ENCODE data around the gene SLC8A1. TPM values are rescaled to one million over a fixed set of nuclear protein-coding genes. Genes with fewer than 3 reads are reported as not detected.

SLC8A1 gene
- total RNA-seq, 3 donors from 2014 or later: 8.2 to 14.2 (median 12.2) TPM

- Histone ChIP-seq H3K36me3 (no peaks in the 10 kb centered on the region), H3K27me3 (no peaks in the 10 kb centered on the region), H3K4me1 (no peaks in the 10 kb centered on the region), H3K27ac (no peak overlapping the region), H3K4me3 (no peak overlapping the region), H3K9me3 (no peaks in the 10 kb centered on the region)
- DNase-seq (ENCODE audit: low spot score in 2 of 2): no peak
- TF ChIP-seq POLR2A (IDR thresholded peaks at IDR 0.05) (no peak), POLR2AphosphoS5 (IDR thresholded peaks at IDR 0.05) (no peak)
- TF ChIP-seq, protein P1, sequence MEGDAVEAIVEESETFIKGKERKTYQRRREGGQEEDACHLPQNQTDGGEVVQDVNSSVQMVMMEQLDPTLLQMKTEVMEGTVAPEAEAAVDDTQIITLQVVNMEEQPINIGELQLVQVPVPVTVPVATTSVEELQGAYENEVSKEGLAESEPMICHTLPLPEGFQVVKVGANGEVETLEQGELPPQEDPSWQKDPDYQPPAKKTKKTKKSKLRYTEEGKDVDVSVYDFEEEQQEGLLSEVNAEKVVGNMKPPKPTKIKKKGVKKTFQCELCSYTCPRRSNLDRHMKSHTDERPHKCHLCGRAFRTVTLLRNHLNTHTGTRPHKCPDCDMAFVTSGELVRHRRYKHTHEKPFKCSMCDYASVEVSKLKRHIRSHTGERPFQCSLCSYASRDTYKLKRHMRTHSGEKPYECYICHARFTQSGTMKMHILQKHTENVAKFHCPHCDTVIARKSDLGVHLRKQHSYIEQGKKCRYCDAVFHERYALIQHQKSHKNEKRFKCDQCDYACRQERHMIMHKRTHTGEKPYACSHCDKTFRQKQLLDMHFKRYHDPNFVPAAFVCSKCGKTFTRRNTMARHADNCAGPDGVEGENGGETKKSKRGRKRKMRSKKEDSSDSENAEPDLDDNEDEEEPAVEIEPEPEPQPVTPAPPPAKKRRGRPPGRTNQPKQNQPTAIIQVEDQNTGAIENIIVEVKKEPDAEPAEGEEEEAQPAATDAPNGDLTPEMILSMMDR (IDR thresholded peaks at IDR 0.05): no peak
- intact Hi-C loops (cut with DNase I; ENCODE audit: low total_unique reads): no loop called here
Observed at GRCh38 chr2:40201425-40201824, 250.5 kb downstream of the SLC8A1 start.

GRCh38 chr2:40200366-40200915 is 251.4 kb downstream of the SLC8A1 start:
- intact Hi-C loops (cut with DNase I; ENCODE audit: low total_unique reads): no loop called here
- TF ChIP-seq POLR2AphosphoS5 (IDR thresholded peaks at IDR 0.05) (no peak), POLR2A (IDR thresholded peaks at IDR 0.05) (no peak)
- TF ChIP-seq, protein P1 (IDR thresholded peaks at IDR 0.05): no peak
- no peak for DNase-seq (ENCODE audit: low spot score in 2 of 2)

DNA sequence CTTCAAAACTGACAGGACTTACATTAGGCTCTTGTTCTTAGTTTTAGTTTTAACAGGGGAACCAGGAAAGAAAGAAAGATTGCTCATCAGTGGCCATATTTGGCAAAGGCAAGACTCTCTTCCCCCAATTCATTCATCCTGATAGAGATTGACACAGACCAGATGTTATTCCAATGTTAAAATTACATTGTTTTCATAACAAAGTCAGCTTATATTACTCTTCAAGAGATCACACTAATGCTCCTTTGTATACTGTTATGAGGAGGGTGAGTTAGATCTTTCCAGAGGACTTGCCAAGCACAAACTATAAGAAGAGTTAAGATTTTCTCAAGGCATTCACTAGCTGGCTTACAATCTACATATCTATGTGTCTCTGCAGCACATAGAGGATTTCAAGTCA is 252.1 kb downstream of the SLC8A1 start:
- Histone ChIP-seq H3K4me1 (no peaks in the 10 kb centered on the region), H3K9me3 (no peaks in the 10 kb centered on the region), H3K4me3 (no peak overlapping the region), H3K27ac (no peak overlapping the region), H3K27me3 (no peaks in the 10 kb centered on the region), H3K36me3 (no peaks in the 10 kb centered on the region)
- intact Hi-C loops (cut with DNase I; ENCODE audit: low total_unique reads): no loop called here
- TF ChIP-seq, protein P1 (IDR thresholded peaks at IDR 0.05): no peak
- TF ChIP-seq POLR2A (IDR thresholded peaks at IDR 0.05) (no peak), POLR2AphosphoS5 (IDR thresholded peaks at IDR 0.05) (no peak)
- DNase-seq (ENCODE audit: low spot score in 2 of 2): no peak

More at GRCh38 chr2:40200366-40200915, 251.4 kb downstream of the SLC8A1 start:
- Histone ChIP-seq H3K36me3 (no peaks in the 10 kb centered on the region), H3K4me3 (no peak overlapping the region), H3K4me1 (no peaks in the 10 kb centered on the region), H3K9me3 (no peaks in the 10 kb centered on the region), H3K27me3 (no peaks in the 10 kb centered on the region), H3K27ac (no peak overlapping the region)

DNA sequence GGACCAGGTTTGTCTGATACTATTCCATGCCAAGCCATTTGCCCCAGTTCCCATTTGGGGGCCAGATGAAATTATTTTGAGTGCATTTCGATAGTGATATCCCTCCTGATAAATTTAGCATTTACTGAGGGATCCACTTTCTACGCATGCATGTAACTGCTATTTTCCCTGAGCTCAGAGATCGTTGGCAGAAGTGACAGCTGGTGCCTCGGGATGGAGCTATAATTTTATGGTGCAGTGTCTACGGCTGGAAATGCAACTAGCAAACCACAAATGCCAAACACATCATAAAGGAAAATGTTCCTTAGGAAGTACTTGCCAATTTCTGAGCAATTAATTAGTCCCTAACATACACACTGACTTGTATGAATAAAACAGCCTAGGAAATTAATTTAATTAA is 254.8 kb downstream of the SLC8A1 start:
- Histone ChIP-seq H3K36me3 (no peaks in the 10 kb centered on the region), H3K9me3 (no peaks in the 10 kb centered on the region), H3K4me3 (no peak overlapping the region), H3K4me1 (no peaks in the 10 kb centered on the region), H3K27ac (no peak overlapping the region), H3K27me3 (no peaks in the 10 kb centered on the region)
- TF ChIP-seq POLR2A (IDR thresholded peaks at IDR 0.05) (no peak), POLR2AphosphoS5 (IDR thresholded peaks at IDR 0.05) (no peak)
- TF ChIP-seq, protein P1 (IDR thresholded peaks at IDR 0.05): no peak
- intact Hi-C loops (cut with DNase I; ENCODE audit: low total_unique reads): no loop called here
- no peak for DNase-seq (ENCODE audit: low spot score in 2 of 2)

GRCh38 chr2:40193670-40194026 is 258.2 kb downstream of the SLC8A1 start:
- Histone ChIP-seq H3K4me1 (no peaks in the 10 kb centered on the region), H3K36me3 (no peaks in the 10 kb centered on the region), H3K27ac (no peak overlapping the region), H3K4me3 (no peak overlapping the region), H3K9me3 (no peaks in the 10 kb centered on the region), H3K27me3 (no peaks in the 10 kb centered on the region)
- TF ChIP-seq POLR2AphosphoS5 (IDR thresholded peaks at IDR 0.05) (no peak), POLR2A (IDR thresholded peaks at IDR 0.05) (no peak)
- TF ChIP-seq, protein P1 (IDR thresholded peaks at IDR 0.05): no peak
- intact Hi-C loops (cut with DNase I; ENCODE audit: low total_unique reads): no loop called here
- no peak for DNase-seq (ENCODE audit: low spot score in 2 of 2)

Measured in breast epithelium (tissue), 4 donors.